Loucy (cell line): ENCODE data around the gene NR3C2.

Experiments used
- EZH2phosphoT487 ChIP-seq: fragments of 200-600 bp; IDR thresholded peaks from 2 replicates; pipeline ENCODE4 v1.6.1; 2018; ENCODE audit warnings: antibody characterized with exemption, mild to moderate bottlenecking, moderate library complexity, borderline replicate concordance
- TF ChIP-seq, protein P1 (sequence below): fragments of 200-600 bp; sonication (generic); conservative IDR thresholded peaks from 2 replicates; pipeline ENCODE4 v1.5.1; 2014; ENCODE audit warnings: mild to moderate bottlenecking, antibody characterized with exemption, low read length

DNA sequence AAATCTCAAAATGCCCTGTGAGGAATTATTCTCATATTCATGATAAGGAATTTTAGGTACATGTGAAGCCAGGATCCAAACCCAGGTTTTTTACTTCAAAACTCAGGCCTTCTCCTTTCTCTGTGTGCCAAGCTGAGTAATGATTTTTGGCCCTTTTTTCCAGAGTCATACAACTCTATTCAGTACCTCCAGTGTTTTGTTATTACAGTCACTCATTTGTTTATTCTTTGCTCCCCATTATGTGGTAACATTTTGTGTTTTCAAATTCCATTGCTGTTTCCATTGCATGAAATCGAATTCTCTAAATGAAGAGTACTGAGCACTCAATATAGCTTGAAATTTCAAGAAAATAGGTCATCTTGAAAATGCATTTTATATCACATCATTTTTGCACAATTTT is 315.4 kb downstream of the NR3C2 start:
- TF ChIP-seq, protein P1, sequence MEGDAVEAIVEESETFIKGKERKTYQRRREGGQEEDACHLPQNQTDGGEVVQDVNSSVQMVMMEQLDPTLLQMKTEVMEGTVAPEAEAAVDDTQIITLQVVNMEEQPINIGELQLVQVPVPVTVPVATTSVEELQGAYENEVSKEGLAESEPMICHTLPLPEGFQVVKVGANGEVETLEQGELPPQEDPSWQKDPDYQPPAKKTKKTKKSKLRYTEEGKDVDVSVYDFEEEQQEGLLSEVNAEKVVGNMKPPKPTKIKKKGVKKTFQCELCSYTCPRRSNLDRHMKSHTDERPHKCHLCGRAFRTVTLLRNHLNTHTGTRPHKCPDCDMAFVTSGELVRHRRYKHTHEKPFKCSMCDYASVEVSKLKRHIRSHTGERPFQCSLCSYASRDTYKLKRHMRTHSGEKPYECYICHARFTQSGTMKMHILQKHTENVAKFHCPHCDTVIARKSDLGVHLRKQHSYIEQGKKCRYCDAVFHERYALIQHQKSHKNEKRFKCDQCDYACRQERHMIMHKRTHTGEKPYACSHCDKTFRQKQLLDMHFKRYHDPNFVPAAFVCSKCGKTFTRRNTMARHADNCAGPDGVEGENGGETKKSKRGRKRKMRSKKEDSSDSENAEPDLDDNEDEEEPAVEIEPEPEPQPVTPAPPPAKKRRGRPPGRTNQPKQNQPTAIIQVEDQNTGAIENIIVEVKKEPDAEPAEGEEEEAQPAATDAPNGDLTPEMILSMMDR: no peak
- TF ChIP-seq EZH2phosphoT487: no peak
